ENCODE results near the gene CROCC2.
"Not testable (repeated sequence)": the region's sequence is repeated elsewhere in the genome, so short reads cannot be mapped to it uniquely, and the experiment has no call there.

Gene CROCC2

GRCh38 chr2:240972636-240973521 is 66.7 kb downstream of the CROCC2 start:
- no peak for DNase-seq

DNA sequence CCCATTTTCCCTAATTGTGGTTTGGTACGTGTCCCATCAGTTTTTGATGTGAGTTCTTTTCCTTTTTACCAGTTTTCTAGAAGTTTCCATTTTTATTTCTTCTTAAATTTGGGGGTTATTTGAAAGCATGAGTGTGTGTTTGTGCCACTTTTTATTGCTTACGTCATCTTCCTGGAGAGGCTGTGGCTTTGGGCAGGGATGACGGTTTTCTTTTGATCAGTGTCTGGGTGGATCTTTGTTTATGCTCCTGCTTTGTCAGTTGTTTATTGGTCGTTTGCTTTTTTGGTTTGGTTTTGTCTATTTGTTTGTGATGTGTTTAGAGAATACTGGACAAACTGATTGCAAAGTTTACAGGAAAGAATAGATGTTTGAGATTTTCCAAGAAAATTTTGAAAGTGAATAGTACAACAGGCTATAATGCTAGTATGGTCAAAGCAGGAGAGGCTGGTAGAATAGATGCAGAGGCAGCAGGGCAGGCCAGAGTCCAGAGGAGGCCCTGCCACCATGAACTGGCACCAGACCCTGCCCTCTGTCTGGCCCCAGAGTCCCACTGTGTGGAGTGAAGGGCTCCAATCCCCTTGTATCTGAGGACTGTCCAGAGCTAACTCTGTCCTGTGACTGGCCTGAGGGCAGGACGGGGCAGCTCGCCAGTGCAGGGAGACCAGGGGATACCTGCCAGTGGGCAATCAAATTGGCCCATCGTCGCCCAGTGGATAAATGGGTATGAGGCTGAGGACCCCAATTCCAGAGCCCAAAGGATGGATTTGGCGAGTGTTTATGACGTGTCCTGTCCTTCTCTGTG is 68.8 kb downstream of the CROCC2 start:
- DNase-seq, result no peak

- DNase-seq, result not testable (repeated sequence)
Measured at GRCh38 chr2:240975903-240976302, 69.8 kb downstream of the CROCC2 start.

- DNase-seq, result no peak
Measured at GRCh38 chr2:240981280-240981679, 75.1 kb downstream of the CROCC2 start.

DNA sequence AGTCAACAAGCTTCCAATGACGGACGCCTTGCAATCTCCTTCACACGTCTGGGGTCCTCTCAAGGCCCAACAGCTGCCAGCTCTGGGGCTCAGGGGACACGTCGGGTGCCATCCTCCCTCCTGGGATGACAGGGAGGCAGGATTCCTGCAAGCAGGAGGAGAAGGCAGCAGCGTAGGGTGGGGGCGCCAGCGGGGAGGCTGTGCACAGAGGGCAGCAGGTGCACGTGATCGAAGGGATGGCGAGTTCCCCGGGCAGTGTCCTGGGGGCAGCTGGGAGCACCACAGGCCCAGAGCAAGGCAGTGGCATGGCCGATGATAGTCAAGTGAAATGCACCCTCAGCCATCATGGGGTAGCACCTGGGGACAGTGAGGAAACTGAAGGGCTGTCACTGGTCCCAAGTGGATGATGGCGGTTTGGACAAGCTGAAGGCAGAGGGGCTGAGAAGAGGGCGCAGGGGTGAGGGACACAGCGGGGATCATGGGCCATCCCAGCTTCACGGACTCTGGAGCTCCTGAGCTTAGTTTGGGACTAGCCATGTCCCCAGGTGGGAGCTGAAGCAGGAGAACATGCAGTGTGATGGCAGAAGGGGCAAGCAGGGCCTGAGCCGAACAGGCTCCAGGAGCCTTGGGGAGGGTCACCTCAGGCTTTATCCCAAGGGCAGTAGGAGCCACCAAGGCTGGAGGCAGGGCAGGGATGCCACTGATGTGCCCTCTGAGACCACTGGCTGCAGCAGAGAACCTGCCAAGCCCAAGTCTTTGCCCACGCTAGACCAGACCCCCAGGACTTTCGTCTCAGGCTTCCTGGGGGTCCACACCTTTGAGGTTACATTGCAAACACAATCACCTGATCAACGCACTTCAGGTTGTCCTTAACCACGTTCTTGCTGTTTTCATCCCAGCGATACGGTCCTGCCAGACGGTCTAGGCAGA is 76.0 kb downstream of the CROCC2 start:
- no peak for DNase-seq

DNA sequence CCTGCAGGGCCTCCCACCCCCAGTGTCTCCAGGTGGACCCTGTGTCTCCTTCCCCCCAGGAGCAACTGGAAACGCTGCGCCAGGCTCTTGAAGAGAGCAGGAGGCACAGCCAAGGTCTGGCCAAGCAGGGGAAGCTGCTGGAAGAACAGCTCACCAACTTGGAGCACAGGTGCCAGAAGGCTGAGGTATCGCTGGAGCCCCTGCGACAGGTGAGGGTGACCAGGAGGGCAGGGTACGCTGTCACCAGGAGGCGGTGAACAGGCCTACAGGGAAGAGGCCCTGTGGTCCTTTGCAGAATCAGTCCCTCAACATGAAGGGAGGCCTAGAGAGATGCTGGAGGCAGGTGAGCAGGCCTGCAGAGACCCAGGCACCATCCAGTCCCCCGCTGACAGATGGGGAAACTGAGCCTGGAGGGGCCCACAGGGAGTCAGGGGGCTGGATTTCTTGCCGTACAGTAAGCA is 76.7 kb downstream of the CROCC2 start:
- DNase-seq, result no peak

DNA sequence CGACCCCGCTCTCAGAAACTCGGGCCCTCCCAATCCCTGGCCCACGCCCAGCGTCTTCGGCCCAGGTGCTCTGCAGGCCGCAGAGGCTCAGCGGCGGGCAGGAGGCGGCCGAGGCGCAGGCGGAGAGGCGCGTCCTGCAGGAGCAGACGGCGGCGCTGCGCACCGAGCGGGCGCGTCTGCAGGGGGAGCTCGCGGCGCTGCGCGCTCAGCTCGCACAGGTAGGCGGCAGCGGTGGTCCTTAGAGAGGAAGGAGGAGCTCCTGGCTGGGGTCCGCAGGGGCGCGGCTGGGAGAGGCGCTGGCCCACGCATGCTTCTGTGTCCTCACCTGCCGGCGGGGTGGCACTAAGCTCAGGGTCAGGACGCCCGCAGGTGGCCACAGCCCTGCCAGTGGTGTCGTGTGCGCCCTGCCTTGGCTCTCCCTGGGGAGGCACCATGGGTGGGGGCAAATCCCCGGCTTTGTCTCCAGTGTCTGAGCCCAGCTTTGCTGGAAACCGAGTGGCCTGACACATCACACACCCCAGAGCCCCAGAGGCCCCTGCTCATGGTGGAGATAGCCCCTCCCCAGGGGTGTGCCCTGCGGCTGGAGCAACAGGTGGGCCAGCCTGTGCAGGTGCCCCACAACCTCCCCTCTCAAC is 77.3 kb downstream of the CROCC2 start:
- no peak for DNase-seq

DNA sequence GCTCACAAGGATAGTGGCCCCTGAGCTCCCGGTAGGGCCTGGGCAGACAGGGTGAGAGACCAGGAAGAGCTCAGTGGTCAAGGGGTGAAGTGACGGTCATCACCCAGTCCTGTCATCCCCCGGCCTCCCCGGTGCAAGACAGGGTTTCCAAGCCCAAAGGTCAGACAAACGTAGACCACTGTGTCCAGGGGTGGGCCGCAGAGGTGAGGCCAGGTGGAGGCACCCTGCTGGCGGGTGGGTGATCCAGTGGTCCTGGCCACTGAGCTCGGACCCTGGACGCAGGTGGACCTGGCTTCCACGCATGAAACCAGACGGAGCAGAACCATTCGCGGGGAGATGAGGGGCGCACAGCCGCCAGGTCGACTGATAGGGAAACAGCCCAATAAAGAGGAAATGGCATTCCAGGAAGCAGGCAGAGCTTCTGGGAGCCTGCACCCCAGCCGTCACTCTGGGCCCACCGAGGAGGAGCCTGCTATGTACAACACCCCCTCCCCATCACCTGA is 77.9 kb downstream of the CROCC2 start:
- no peak for DNase-seq

DNA sequence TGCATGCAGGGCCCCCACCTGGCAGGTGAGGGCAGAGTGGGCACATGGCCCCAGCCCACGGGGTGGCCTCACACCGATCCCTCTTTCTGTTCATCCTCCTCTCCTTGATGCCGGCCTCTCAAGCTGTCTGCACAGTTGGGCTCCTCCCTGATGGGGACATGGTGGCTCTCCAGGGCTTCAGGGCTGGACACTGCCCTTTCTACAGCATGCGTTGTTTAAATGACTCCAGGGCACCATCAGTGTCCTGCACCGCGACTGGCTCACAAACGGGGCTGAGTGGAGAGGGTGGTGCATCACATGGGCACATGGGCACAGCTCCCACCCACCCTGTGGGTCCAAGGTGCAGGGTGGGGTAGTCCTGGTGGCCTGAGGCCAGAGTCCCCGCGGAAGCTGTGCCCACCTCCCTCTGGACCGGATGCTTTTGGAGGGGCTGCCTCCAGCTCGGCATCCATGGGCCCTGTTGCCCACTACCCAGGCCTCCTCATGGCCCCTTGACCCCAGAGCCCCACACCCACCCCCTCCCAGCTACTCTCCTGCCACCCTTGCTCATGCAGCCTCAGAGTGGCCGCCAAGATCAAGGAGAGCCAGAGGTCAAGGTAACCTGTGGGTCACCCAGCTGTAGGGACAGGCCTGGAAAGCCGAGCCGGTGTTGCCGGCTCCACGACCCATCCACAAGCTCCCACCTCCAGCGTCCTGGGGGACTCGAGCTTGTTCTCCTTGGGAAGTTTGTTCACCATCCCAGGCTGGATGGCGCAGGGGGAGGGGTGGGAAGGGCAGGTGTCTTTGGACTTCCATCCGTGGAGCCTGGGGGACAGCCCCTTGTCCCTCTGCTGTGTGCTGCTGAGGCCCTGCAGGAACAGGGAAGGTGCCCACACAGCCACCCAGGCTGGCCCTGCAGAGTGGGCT is 80.0 kb downstream of the CROCC2 start:
- no peak for DNase-seq

DNA sequence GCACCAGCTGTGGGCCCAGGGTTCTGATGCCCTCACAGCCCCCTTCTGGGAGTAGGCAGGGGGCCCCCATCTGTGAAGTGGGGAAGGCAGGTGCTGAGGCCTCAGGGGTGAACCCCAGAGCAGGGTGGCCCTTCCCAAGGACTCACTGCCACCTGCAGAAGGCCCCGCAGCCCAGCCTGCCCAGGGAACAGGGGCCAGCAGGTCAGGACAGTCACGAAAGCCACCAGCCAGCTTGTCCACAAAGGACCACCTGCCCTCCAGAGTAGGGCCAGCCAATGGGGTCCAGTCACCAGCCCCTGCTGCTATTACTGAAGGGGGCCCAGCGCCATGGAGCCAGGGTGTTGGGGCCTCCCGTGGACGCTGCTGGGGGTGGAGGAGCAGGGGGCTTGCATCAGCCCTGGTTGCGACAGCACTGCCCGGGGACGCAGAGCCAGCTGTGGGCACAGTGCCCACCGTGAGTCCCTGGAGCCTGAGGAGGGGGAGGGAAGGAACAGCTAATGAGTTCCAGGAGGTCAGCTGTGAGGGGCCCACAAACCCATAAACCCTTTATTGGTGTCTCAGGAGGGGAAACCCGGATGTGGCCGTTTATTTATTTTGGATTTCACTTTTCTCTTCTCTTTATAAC is 80.8 kb downstream of the CROCC2 start:
- DNase-seq, result no peak

GRCh38 chr2:240987588-240987987 is 81.5 kb downstream of the CROCC2 start:
- no peak for DNase-seq

DNA sequence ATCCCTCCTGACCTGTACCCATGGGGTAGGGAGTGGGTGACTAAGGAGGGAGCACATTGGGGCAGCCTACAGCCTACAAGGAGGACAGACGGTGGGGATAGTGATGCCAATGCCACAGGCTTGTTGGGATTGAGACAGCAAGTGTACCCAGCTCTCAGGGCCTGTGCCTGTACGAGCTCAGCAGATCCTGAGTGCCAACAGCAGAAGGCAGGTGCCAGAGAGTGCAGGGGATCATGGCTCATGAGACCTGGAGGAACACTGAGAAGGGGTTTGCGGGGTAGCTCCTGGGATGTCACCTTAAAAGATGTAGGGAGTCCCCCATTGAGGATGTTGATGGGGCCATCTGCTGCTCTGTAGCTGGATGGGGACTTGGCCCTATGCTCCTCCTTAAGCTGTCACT is 82.0 kb downstream of the CROCC2 start:
- no peak for DNase-seq

DNA sequence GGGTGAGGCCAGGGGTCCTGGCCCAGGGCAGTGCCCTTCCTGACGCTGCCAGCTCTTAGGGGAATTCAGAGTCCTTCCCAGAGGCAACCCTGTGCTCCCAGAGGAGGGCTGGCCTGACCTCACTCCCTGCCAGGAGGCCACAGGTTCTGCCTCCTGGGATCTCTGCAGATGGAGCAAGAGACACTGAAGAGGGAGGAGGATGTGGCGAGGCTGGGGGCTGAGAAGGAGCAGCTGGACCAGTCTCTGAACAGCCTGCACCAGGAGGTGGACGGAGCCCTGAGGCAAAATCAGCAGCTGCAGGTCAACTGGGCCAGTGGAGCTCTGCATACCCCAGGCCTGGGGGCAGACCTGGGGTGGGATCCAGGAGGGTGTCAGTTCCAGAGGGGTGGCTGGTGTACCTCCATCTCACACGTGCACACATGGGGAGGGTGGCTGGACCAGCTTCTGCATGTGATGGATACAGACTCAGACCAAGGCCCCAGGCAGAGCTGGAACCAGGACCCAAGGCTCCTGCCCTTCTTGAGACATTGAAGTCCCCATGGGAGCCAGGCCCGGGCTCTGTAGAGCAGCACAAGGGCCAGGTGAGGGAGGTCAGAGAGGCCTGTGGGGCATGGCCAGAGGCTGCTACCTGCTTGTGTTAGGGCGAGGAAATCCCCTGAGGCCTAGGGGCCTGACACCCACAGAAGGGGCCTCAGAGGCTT is 82.6 kb downstream of the CROCC2 start:
- DNase-seq, result no peak

DNA sequence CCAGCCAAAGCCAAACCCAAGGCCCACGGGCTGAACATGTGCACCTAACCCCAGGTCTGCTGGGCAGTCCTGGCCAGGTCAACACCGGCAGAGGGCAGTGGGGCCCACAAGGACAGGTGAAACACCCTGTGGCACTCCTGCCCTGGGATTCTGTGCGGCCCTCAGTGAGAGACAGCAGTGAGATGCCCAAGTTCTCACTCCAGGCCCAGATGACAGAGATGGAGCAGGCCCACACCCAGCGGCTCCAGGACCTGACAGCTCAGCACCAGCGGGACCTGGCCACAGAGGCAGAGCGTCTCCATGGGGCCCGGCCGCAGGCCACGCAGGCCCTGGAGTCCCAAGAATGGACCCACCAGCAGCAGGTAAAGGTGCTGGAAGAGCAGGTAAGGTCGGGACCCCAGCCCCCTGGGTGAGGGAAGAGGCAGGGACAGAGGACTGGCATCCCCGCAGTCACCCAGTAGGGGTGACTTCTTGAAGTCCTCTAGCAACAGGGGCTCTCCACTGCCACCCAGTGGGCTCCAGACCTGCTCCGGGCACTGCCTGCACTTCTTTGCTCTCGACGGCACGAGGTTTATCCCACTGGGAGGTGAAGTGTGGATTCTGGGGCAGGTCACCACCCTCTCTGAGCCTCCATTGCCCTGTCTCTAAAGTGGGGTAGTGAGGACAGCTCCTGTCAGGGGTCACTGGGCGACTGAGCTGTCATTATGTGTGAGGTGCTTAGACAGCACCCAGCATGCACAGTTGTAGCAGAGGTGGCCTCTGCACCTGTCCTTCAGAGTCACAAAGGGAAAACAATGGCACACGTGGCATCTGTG is 83.5 kb downstream of the CROCC2 start:
- no peak for DNase-seq

- DNase-seq, result no peak
Measured at GRCh38 chr2:240990266-240990529, 84.1 kb downstream of the CROCC2 start.

- no peak for DNase-seq
Measured at GRCh38 chr2:240990726-240991377, 84.7 kb downstream of the CROCC2 start.

DNA sequence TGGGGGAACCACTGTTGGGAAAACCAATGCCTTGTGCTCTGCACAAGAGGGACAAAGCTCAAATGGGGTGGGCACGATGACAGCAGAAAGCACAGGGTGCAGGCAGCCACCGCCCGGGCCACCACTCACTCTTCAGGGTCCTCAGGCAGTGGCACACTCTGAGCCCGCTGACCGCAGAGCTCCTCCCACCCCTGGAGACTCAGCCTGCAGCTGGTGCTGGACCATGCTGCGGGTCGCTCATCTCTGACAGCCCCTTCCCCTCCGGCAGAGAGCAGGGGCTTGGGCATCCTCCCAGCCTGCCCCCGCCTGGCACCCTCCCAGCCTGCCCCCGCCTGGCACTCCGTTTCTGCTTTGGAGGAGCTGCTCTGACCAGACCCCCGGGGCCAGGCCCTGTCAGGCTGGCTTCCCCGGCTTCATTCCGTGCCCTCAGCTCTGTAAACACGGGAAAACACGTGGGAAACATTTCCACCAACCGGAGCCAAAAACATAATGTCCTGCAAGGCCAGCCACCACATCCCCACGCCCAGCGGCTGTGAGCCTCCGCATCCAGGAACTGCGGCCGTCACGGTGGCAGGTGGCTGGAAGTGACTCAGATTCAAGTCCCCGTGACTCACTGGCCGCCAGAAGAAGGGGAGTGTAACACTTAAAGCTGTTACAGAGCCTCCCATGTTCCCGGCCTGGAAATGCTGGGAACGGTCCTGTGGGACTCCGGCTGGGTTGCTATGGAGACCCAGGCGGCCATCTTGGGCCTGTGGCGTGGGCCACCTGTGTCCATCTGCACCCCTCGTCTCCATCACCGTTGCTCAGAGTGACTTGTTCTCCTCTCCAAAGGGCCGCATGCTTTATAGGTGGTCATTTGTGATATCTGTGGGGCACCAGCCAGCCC is 85.5 kb downstream of the CROCC2 start:
- DNase-seq, result no peak

All from SIG-M5 (cell line).